Dermis microvascular lymphatic vessel endothelial cell (primary cell): Measurements from ENCODE around the gene RUBCNL. TPM values are rescaled to one million over a fixed set of nuclear protein-coding genes. Genes with fewer than 3 reads are reported as not detected.
"Not testable (repeated sequence)": the region's sequence is repeated elsewhere in the genome, so short reads cannot be mapped to it uniquely, and the experiment has no call there.

ENCODE experiments used
- DNase-seq, 2 donors: peaks; one replicate each; pipeline versions ENCODE4 v3.0.0 to v3.0.0-alpha.2; 2010; ENCODE audit warnings: low read depth in 2 of 2
- total RNA-seq: library from RNA; depleted of rRNA; stranded (reverse); fragments of >200 nt; gene quantifications from 2 replicates; pipeline ENCODE4 v1.2.1, GENCODE V29; 2014

Gene RUBCNL, protein sequence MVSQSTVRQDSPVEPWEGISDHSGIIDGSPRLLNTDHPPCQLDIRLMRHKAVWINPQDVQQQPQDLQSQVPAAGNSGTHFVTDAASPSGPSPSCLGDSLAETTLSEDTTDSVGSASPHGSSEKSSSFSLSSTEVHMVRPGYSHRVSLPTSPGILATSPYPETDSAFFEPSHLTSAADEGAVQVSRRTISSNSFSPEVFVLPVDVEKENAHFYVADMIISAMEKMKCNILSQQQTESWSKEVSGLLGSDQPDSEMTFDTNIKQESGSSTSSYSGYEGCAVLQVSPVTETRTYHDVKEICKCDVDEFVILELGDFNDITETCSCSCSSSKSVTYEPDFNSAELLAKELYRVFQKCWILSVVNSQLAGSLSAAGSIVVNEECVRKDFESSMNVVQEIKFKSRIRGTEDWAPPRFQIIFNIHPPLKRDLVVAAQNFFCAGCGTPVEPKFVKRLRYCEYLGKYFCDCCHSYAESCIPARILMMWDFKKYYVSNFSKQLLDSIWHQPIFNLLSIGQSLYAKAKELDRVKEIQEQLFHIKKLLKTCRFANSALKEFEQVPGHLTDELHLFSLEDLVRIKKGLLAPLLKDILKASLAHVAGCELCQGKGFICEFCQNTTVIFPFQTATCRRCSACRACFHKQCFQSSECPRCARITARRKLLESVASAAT
- total RNA-seq = under 0.01 and 0.13 TPM in 2 replicates

- peak in 1 of 2 donors; percentile 7 for DNase-seq
These were observed at the start of gene RUBCNL for GRCh38 chr13:46387064-46387851. RUBCNL (minus strand) TSS chr13:46387252; CDS start chr13:46372475, 14,777 bp downstream.

DNA sequence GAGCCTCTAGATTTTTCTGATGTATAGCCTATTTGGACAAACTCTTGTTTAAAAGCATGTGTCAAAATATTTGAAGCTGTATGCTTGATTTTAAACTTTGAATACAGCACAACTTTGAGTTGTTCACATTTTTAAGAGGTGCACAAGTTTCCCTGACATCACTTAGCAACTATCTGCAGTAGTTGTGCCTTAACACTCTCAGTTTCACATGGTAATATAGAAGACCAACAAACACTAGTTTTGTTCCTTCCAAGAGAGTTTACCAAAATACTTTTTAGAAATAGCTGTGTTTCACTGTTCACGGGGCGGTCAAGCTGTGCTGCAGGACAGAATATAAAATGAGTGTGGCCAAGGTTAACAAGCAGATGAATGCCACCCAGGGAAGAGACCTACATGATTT is 42.5 kb upstream of the RUBCNL start:
- not testable (repeated sequence) for DNase-seq

GRCh38 chr13:46405457-46405856 is 18.4 kb upstream of the RUBCNL start:
- DNase-seq = no peak

DNA sequence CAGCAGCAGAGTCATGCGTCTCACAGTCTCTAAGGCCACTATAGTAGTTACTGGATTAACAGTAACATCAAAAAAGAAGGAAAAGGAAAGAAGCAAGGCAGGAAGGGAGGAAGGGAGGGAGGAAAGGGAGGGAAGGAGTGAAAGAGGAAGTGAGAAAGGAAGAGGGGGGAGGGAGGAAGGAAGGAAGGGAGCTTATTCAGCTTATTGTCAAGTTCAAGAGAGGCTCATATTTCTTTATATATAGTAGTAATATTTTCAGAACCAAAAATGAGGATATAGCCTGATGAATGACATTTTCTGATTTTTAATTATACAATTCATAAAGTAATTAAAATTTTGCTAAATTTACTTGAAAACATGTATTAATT is 17.7 kb upstream of the RUBCNL start:
- DNase-seq = no peak

- no peak for DNase-seq
These were observed 17.0 kb upstream of the RUBCNL start for GRCh38 chr13:46403851-46404732.

DNA sequence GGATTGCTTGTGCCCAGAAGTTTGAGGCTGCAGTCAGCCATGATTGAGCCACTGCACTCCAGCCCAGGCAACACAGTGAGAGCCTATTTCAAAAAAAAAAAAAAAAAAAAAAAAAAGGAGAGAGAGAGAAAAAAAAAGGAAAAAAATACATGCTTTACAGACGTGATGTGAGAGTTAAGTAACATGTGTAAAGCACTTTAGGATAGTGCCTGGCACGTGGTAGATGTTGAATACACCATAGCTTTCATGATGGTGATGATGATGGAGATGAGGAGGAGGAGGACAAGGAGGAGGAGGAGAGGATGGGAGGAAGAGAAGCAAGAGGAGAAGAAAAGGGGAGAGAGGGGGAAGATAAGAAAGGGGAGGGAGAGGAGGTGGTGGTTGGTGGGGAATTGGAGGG is 15.1 kb upstream of the RUBCNL start:
- no peak for DNase-seq

- DNase-seq = no peak
These were observed 14.4 kb upstream of the RUBCNL start for GRCh38 chr13:46401432-46401831.

- no peak for DNase-seq
These were observed 9.3 kb upstream of the RUBCNL start for GRCh38 chr13:46396341-46396740.

DNA sequence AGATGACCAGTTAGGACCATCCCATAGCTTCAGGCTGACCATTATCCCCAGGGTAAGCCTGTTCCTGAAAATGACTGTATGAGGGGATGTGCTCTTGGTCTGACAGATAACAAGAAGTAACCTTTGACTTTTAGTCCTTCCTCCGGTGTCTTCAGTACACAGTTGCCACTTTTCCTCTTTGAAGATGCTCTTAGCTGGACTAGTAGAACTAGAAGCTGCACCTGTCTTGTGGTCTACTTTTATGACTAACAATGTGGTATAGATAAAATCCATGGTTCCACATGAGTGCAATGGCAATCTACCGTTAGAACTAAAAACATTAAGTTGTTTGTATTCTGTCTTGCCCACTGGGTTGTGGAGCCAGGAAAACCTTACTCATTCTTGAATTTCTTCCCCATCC is 5.9 kb upstream of the RUBCNL start:
- DNase-seq = no peak

- DNase-seq = peak in 1 of 2 donors; percentile 19
These were observed 2.7 kb upstream of the RUBCNL start for GRCh38 chr13:46389457-46390451.

DNA sequence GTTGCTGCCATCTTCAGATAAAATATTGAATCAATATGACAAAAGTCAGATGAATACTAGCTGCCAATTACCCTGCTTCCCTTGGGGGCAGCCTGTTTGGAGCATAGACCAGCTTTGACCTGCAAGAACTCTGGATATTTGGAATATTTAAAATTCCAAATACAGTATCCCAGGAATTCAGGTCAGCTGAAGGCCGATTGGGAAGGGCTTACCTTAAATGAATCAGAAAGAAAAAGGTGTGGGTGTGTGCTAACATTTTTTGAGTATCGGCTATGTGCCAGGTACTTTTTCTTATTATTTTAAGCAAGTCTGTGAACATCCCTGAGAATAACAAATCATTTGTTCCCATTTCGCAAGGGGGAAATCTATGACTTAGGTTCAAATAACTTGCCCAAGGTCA is 1.8 kb upstream of the RUBCNL start:
- no peak for DNase-seq

GRCh38 chr13:46388308-46388707 is 1.3 kb upstream of the RUBCNL start:
- no peak for DNase-seq

DNA sequence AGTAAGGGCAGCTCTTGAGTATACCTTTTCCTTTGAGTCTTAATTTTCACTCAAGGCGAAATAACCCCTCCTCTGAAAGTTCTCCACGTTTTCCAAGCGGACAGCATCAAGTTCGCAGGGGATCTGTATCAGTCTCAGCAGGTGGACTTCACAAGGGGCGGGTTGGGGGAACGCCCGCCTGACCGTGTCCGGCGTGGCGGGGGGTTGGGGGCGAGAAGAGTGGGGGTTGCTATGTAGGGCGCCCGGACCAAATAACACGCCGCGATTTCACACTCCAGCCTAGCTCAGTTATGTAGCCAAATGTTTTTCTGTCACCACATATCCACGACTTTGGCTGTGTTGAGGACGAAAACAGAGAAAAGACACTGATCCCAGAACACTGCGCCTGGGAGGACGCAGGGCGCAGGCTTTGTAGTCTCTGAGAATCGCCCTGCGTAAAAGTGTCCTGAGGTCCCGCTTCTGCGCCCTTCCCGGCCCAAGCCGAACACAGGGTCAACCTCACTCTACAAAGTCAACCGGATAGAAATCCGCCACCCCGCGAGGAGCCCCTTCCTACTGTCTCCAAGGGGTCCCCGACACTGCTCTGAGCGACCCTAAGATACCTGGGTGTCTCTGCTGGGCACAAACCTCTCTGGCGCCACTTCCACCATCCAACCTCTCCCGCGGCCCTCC is 524 bp downstream of the RUBCNL start:
- DNase-seq = no peak

- no peak for DNase-seq
These were observed 1.1 kb downstream of the RUBCNL start for GRCh38 chr13:46385946-46386345.

- no peak for DNase-seq
These were observed 3.7 kb downstream of the RUBCNL start for GRCh38 chr13:46383383-46383782.

GRCh38 chr13:46382224-46382623 is 4.8 kb downstream of the RUBCNL start:
- no peak for DNase-seq

DNA sequence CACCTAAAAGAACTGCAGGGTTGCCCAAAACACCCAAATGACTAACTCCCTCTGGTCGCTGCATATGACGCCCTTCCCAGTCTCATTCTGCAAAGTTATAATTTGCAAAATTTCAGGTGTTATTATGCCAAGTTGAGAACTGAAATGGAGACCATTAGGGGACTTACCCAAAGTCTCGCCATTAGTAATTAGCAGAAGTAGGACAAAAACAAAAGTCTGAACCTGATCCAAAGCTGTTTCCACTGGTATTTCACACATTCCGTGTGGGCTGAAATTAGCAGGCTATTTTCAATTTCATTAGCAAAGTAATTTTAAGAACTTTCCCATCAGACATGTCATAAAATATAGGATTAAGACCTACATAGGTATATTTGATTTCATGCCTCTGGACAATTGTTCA is 6.8 kb downstream of the RUBCNL start:
- DNase-seq = no peak

GRCh38 chr13:46379611-46380010 is 7.4 kb downstream of the RUBCNL start:
- DNase-seq = no peak

DNA sequence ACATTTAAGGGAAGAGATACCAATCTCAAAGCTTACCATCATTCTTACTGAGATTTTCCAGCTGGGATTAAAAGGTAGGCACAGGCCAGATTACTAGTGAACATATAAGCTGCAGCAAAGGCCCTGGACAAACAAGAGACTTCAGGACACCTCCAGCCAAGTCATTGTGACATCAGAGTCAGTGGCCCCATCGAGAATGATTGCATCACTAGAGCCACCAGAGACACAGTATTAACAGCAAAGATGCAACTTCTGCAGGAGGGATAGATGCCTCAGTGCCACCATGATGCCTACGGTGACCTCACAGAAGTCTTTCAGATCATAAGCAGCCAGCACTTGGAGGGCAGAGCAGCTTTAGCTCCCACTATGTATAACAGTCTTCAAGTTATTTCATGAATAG is 8.6 kb downstream of the RUBCNL start:
- DNase-seq = no peak
